PC-9 (cell line): ENCODE measurements around the gene CER1. TPM values are rescaled to one million over a fixed set of nuclear protein-coding genes. Genes with fewer than 3 reads are reported as not detected.
"Not testable (repeated sequence)": the region's sequence is repeated elsewhere in the genome, so short reads cannot be mapped to it uniquely, and the experiment has no call there.

ENCODE experiments used
- BruUV-seq: library from RNA; stranded (reverse); fragments of 400-500 nt; replicated peaks from 2 replicates; lab custom pipeline; 2021; lab: Mats Ljungman, UMichigan
- CTCF ChIA-PET: fragments of 300-600 bp; sonication (Branson Sonifier 250); formaldehyde crosslinking; loops from one replicate; lab custom pipeline; 2022; ENCODE audit warnings: antibody characterized with exemption; lab: Charles Lee
- POLR2A ChIA-PET: fragments of 300-600 bp; sonication (Branson Sonifier 250); formaldehyde crosslinking; loops from one replicate; lab custom pipeline; 2022; ENCODE audit warnings: antibody characterized with exemption; ENCODE audit not compliant: unreplicated experiment; lab: Charles Lee
- DNase-seq, 2 experiments: peaks; one replicate each; pipeline versions ENCODE4 v3.0.0 to v3.0.0-alpha.2; 2015 to 2022; ENCODE audit warnings: mixed read lengths in 1 of 2
- H2AFZ ChIP-seq: fragments of 200-600 bp; sonication (generic); 2 replicates; pipeline ENCODE4 v1.8.1; 2017; ENCODE audit warnings: antibody characterized with exemption
- H3F3A ChIP-seq: fragments of 200-600 bp; sonication (generic); 2 replicates; pipeline ENCODE4 v1.8.1; 2017; ENCODE audit warnings: antibody characterized with exemption, mild to moderate bottlenecking, low read depth; ENCODE audit not compliant: insufficient read depth
- H3K27ac ChIP-seq: fragments of 200-600 bp; sonication (generic); 2 replicates; pipeline ENCODE4 v1.6.1; 2016; ENCODE audit warnings: mixed run types
- H3K27me3 ChIP-seq: fragments of 200-600 bp; sonication (generic); 2 replicates; pipeline ENCODE4 v1.6.1; 2016; ENCODE audit warnings: low read depth, mixed run types; ENCODE audit not compliant: insufficient read depth
- H3K36me3 ChIP-seq: fragments of 200-600 bp; sonication (generic); 2 replicates; pipeline ENCODE4 v1.6.1; 2016; ENCODE audit warnings: low read depth, mixed run types
- H3K4me1 ChIP-seq: fragments of 200-600 bp; sonication (generic); replicated peaks from 2 replicates; pipeline ENCODE4 v1.6.1; 2016; ENCODE audit warnings: mixed run types; ENCODE audit not compliant: insufficient read depth
- H3K4me2 ChIP-seq: fragments of 200-600 bp; sonication (generic); 2 replicates; pipeline ENCODE4 v1.6.1; 2017; ENCODE audit warnings: mixed run types
- H3K4me3 ChIP-seq: fragments of 200-600 bp; sonication (generic); 2 replicates; pipeline ENCODE4 v1.6.1; 2016; ENCODE audit warnings: mixed run types
- H3K79me2 ChIP-seq: fragments of 200-600 bp; sonication (generic); 2 replicates; pipeline ENCODE4 v1.6.1; 2017; ENCODE audit warnings: low read depth, mixed run types
- H3K9me2 ChIP-seq: fragments of 200-600 bp; sonication (generic); 2 replicates; pipeline ENCODE4 v1.8.1; 2017; ENCODE audit warnings: mild to moderate bottlenecking; ENCODE audit not compliant: insufficient read depth
- H3K9me3 ChIP-seq: fragments of 200-600 bp; sonication (generic); 2 replicates; pipeline ENCODE4 v1.8.1; 2016; ENCODE audit warnings: low read depth; ENCODE audit not compliant: insufficient read depth
- H4K20me1 ChIP-seq: fragments of 200-600 bp; sonication (generic); 2 replicates; pipeline ENCODE4 v1.8.1; 2017; ENCODE audit not compliant: insufficient read depth
- CTCF ChIP-seq: fragments of 200-600 bp; sonication (generic); conservative IDR thresholded peaks from 2 replicates; pipeline ENCODE4 v1.6.1; 2017; ENCODE audit warnings: mixed run types, antibody characterized with exemption, mild to moderate bottlenecking, moderate library complexity
- EZH2 ChIP-seq: fragments of 200-600 bp; sonication (generic); IDR thresholded peaks from 2 replicates; pipeline ENCODE4 v1.8.0; 2017; ENCODE audit warnings: antibody characterized with exemption, low read depth
- intact Hi-C: fragments of 100-400 bp; cut with micrococcal nuclease; formaldehyde crosslinking; loops from one replicate; pipeline ENCODE4 v1.10.0; 2022; ENCODE audit not compliant: unreplicated experiment
- total RNA-seq: library from RNA; stranded (reverse); gene quantifications from 2 replicates; pipeline ENCODE4 v1.2.3, GENCODE V29; 2021

CER1 gene
- total RNA-seq, 1 experiment from 2014 or later = not detected

GRCh38 chr9:14686168-14686567 is 36.4 kb downstream of the CER1 start:
- no peak overlapping the region for H3K4me3 ChIP-seq
- no TSS peak for BruUV-seq
- POLR2A ChIA-PET = no interaction called here

GRCh38 chr9:14682616-14683015 is 39.9 kb downstream of the CER1 start:
- H2AFZ ChIP-seq, H3K4me1 ChIP-seq, H3K4me2 ChIP-seq, CTCF ChIA-PET, H3F3A ChIP-seq, H3K9me2 ChIP-seq, H3K9me3 ChIP-seq, H3K36me3 ChIP-seq, H4K20me1 ChIP-seq, H3K79me2 ChIP-seq, intact Hi-C loops, H3K27me3 ChIP-seq, H3K27ac ChIP-seq, POLR2A ChIA-PET, BruUV-seq, DNase-seq, H3K4me3 ChIP-seq: not testable (repeated sequence)

More at GRCh38 chr9:14686168-14686567, 36.4 kb downstream of the CER1 start:
- H3K27me3 ChIP-seq = no peaks in the 10 kb centered on the region
- intact Hi-C loops = no loop called here
- CTCF ChIA-PET = no interaction called here
- no peaks in the 10 kb centered on the region for H3K9me3 ChIP-seq
- no peak for DNase-seq
- H3K9me2 ChIP-seq = no peaks in the 10 kb centered on the region
- H2AFZ ChIP-seq = no peak overlapping the region
- H4K20me1 ChIP-seq = no peaks in the 10 kb centered on the region
- H3K79me2 ChIP-seq = peaks cover 5% of the 10 kb centered on the region; the same call in 1 of the 2 replicates
- 0 out of 2 replicates have a peak, but pooled peaks cover 3% of the 10 kb centered on the region for H3K36me3 ChIP-seq
- no peaks in the 10 kb centered on the region for H3F3A ChIP-seq
- H3K27ac ChIP-seq = no peak overlapping the region
- TF ChIP-seq EZH2 (no peak), CTCF (no peak)
- H3K4me1 ChIP-seq = peaks cover 7% of the 10 kb centered on the region
- H3K4me2 ChIP-seq = no peak overlapping the region

GRCh38 chr9:14678776-14679175 is 43.8 kb downstream of the CER1 start:
- Histone ChIP-seq H3K4me1 (peaks cover 10% of the 10 kb centered on the region; the same call in 1 of the 2 replicates), H4K20me1 (no peaks in the 10 kb centered on the region), H3K79me2 (no peaks in the 10 kb centered on the region), H3K27me3 (no peaks in the 10 kb centered on the region), H3K27ac (no peak overlapping the region), H3K4me2 (no peak overlapping the region), H2AFZ (no peak overlapping the region), H3K9me2 (no peaks in the 10 kb centered on the region), H3F3A (no peaks in the 10 kb centered on the region), H3K36me3 (no peaks in the 10 kb centered on the region), H3K9me3 (no peaks in the 10 kb centered on the region), H3K4me3 (no peak overlapping the region)
- POLR2A ChIA-PET = no interaction called here
- BruUV-seq = no TSS peak
- CTCF ChIA-PET = no interaction called here
- no peak for TF ChIP-seq EZH2
- TF ChIP-seq CTCF = no peak
- no peak for DNase-seq
- intact Hi-C loops = no loop called here

- no peaks in the 10 kb centered on the region for H3K27me3 ChIP-seq
- CTCF ChIA-PET = no interaction called here
- H3K4me2 ChIP-seq = no peak overlapping the region
- H3K79me2 ChIP-seq = no peaks in the 10 kb centered on the region
- no peaks in the 10 kb centered on the region for H3K36me3 ChIP-seq
- POLR2A ChIA-PET = no interaction called here
- no peak overlapping the region for H3K27ac ChIP-seq
- peaks cover 10% of the 10 kb centered on the region; the same call in 1 of the 2 replicates for H3K4me1 ChIP-seq
- H3K9me2 ChIP-seq = no peaks in the 10 kb centered on the region
- no peaks in the 10 kb centered on the region for H4K20me1 ChIP-seq
- TF ChIP-seq EZH2 (no peak), CTCF (no peak)
- intact Hi-C loops = no loop called here
- DNase-seq = no peak
- H3F3A ChIP-seq = no peaks in the 10 kb centered on the region
- H3K4me3 ChIP-seq = no peak overlapping the region
- H2AFZ ChIP-seq = no peak overlapping the region
- H3K9me3 ChIP-seq = no peaks in the 10 kb centered on the region
- BruUV-seq = no TSS peak
These were observed 44.7 kb downstream of the CER1 start for GRCh38 chr9:14677872-14678271.
